HepG2 (cell line): ENCODE data around the gene PTPRD. TPM values are rescaled to one million over a fixed set of nuclear protein-coding genes. Genes with fewer than 3 reads are reported as not detected.

ENCODE experiments used
- ATAC-seq: fragments of 200-7000 bp; cut with Tn5 transposase; 3 replicates; pipeline ENCODE4 v1.9.1; 2020; ENCODE audit warnings: mild to moderate bottlenecking, moderate library complexity
- BruUV-seq: library from RNA; stranded (reverse); fragments of 400-500 nt; replicated peaks from 2 replicates; lab custom pipeline; 2021; lab: Mats Ljungman, UMichigan
- CTCF ChIA-PET: fragments of 300-600 bp; formaldehyde crosslinking; extraction: SDS; loops from one replicate; lab custom pipeline; 2021; ENCODE audit warnings: low total read pairs, inconsistent platforms, low intra/inter-chr PET ratio; lab: Yijun Ruan, JAX
- POLR2A ChIA-PET: fragments of 350-600 bp; sonication (Branson Sonifier 250); formaldehyde crosslinking; loops from one replicate; lab custom pipeline; 2020; ENCODE audit warnings: antibody characterized with exemption, inconsistent platforms; lab: Yijun Ruan, JAX
- DNase-seq: peaks from one replicate; pipeline ENCODE4 v3.0.0-alpha.2; 2015; ENCODE audit warnings: low spot score
- FAIRE-seq: peaks from 3 replicates; lab custom pipeline; 2011; peaks lifted over from hg19 to GRCh38; lab: Jason Lieb, UNC
- H2AFZ ChIP-seq: one replicate; pipeline ENCODE4 v1.6.1; 2011; ENCODE audit warnings: low read length, inconsistent platforms
- H3K27ac ChIP-seq: fragments of 300-600 bp; 3 replicates; pipeline ENCODE4 v1.8.0; 2011; ENCODE audit warnings: mixed run types, mild to moderate bottlenecking, mixed read lengths, low read length, inconsistent platforms; ENCODE audit not compliant: insufficient read depth; ENCODE audit errors: extremely low read length
- H3K27me3 ChIP-seq, 2 experiments: fragments of 200-600 bp in 1 of 2; 2 replicates in 1 of 2; 3 replicates in 1 of 2; pipeline versions ENCODE4 v1.6.0 to v1.8.0; 2011; ENCODE audit warnings: low read length in 2 of 2, mild to moderate bottlenecking in 2 of 2, moderate library complexity in 2 of 2, inconsistent platforms in 1 of 2; ENCODE audit not compliant: insufficient read depth in 2 of 2, control insufficient read depth in 1 of 2
- H3K36me3 ChIP-seq, 2 experiments: fragments of 200-600 bp in 1 of 2; replicated peaks in 1 of 2; 2 replicates in 1 of 2; 3 replicates in 1 of 2; pipeline versions ENCODE4 v1.5.1 to v1.8.0; 2011; ENCODE audit warnings: low read length in 2 of 2, inconsistent platforms in 1 of 2; ENCODE audit not compliant: insufficient read depth in 2 of 2, control insufficient read depth in 1 of 2
- H3K4me1 ChIP-seq: 2 replicates; pipeline ENCODE4 v1.5.1; 2012; ENCODE audit warnings: low read length, inconsistent platforms; ENCODE audit not compliant: insufficient read depth
- H3K4me2 ChIP-seq: 2 replicates; pipeline ENCODE4 v1.6.0; 2011; ENCODE audit warnings: low read depth, low read length, inconsistent platforms
- H3K4me3 ChIP-seq, 3 experiments: fragments of 200-600 bp in 1 of 3; sonication (generic), shearing (Covaris generic) in 1 of 3; replicated peaks in 1 of 3; 2 replicates each; pipeline ENCODE4 v1.5.1; 2011 to 2016; ENCODE audit warnings: low read length in 3 of 3, inconsistent platforms in 2 of 3, low read depth in 2 of 3, mild to moderate bottlenecking in 2 of 3, control low read depth in 1 of 3, mixed read lengths in 1 of 3; ENCODE audit not compliant: insufficient read depth in 1 of 3
- H3K79me2 ChIP-seq: one replicate; pipeline ENCODE4 v1.6.1; 2011; ENCODE audit warnings: low read length, inconsistent platforms; ENCODE audit not compliant: insufficient read depth
- H3K9ac ChIP-seq: 2 replicates; pipeline ENCODE4 v1.6.0; 2011; ENCODE audit warnings: mild to moderate bottlenecking, low read depth, low read length, inconsistent platforms; ENCODE audit not compliant: insufficient read depth
- H3K9me3 ChIP-seq: 2 replicates; pipeline ENCODE4 v1.5.1; 2012; ENCODE audit warnings: mild to moderate bottlenecking, low read length
- H4K20me1 ChIP-seq: 2 replicates; pipeline ENCODE4 v1.6.0; 2011; ENCODE audit warnings: inconsistent platforms, mild to moderate bottlenecking, low read length, moderate library complexity; ENCODE audit not compliant: insufficient read depth
- AGO1 ChIP-seq: fragments of 200-400 bp; formaldehyde crosslinking; IDR thresholded peaks from 2 replicates; pipeline ENCODE4 v1.6.1; 2017; ENCODE audit warnings: mild to moderate bottlenecking, low read depth, low read length, moderate library complexity; ENCODE audit not compliant: poor library complexity, severe bottlenecking
- CC2D1A ChIP-seq: sonication (generic); formaldehyde crosslinking; IDR thresholded peaks from 2 replicates; pipeline ENCODE4 v1.8.1; 2023; ENCODE audit warnings: mild to moderate bottlenecking, missing genetic modification reagents
- DMAP1 ChIP-seq: IDR thresholded peaks from 2 replicates; pipeline ENCODE4 v1.6.1; 2016
- FOSL1 ChIP-seq: sonication (generic); formaldehyde crosslinking; IDR thresholded peaks from 2 replicates; pipeline ENCODE4 v1.9.0; 2021; ENCODE audit warnings: missing genetic modification reagents, borderline replicate concordance
- FOXJ3 ChIP-seq: sonication (generic); formaldehyde crosslinking; IDR thresholded peaks from 2 replicates; pipeline ENCODE4 v1.4.0; 2020; ENCODE audit warnings: missing genetic modification reagents, mild to moderate bottlenecking, borderline replicate concordance
- MAX ChIP-seq: IDR thresholded peaks from 2 replicates; pipeline ENCODE4 v1.6.1; 2012; ENCODE audit warnings: inconsistent platforms
- MAZ ChIP-seq, 2 experiments: sonication (generic) in 1 of 2; formaldehyde crosslinking in 1 of 2; IDR thresholded peaks; 2 replicates each; pipeline versions ENCODE4 v1.5.0 to v1.6.1; 2012 to 2020; ENCODE audit warnings: low read depth in 2 of 2, mild to moderate bottlenecking in 2 of 2, borderline replicate concordance in 1 of 2, improper control_type of control experiment in 1 of 2, low read length in 1 of 2, missing genetic modification reagents in 1 of 2, moderate library complexity in 1 of 2
- REL ChIP-seq: sonication (generic); formaldehyde crosslinking; conservative IDR thresholded peaks from 2 replicates; pipeline ENCODE4 v1.8.0; 2022; ENCODE audit warnings: mild to moderate bottlenecking, missing genetic modification reagents, moderate library complexity
- SKIL ChIP-seq: sonication (generic); formaldehyde crosslinking; IDR thresholded peaks from 2 replicates; pipeline ENCODE4 v1.8.0; 2022; ENCODE audit warnings: missing genetic modification reagents, mild to moderate bottlenecking, moderate library complexity, borderline replicate concordance
- SUZ12 ChIP-seq: fragments of 150-350 bp; IDR thresholded peaks from 2 replicates; pipeline ENCODE4 v1.6.1; 2014; ENCODE audit warnings: low read depth, low read length
- ZBTB21 ChIP-seq: sonication (generic); formaldehyde crosslinking; IDR thresholded peaks from 2 replicates; pipeline ENCODE4 v1.4.0; 2020; ENCODE audit warnings: missing genetic modification reagents
- ZNF24 ChIP-seq: fragments of 450-650 bp; IDR thresholded peaks from 2 replicates; pipeline ENCODE4 v1.6.1; 2017; ENCODE audit warnings: antibody characterized with exemption, mild to moderate bottlenecking
- ZNF264 ChIP-seq: sonication (generic); formaldehyde crosslinking; IDR thresholded peaks from 2 replicates; pipeline ENCODE4 v1.4.0; 2020; ENCODE audit warnings: missing genetic modification reagents
- ZNF766 ChIP-seq: sonication (generic); formaldehyde crosslinking; IDR thresholded peaks from 2 replicates; pipeline ENCODE4 v1.5.0; 2020; ENCODE audit warnings: missing genetic modification reagents, borderline replicate concordance
- ZSCAN21 ChIP-seq: sonication (generic); formaldehyde crosslinking; IDR thresholded peaks from 2 replicates; pipeline ENCODE4 v1.8.0; 2022; ENCODE audit warnings: mild to moderate bottlenecking, missing genetic modification reagents, moderate library complexity, borderline replicate concordance
- ZZZ3 ChIP-seq: sonication (generic); formaldehyde crosslinking; IDR thresholded peaks from 2 replicates; pipeline ENCODE4 v1.4.0; 2020; ENCODE audit warnings: missing genetic modification reagents, mild to moderate bottlenecking, borderline replicate concordance
- WGBS: methylation state at CpG from one replicate; pipeline ENCODE4 v1.1.6; 2017; ENCODE audit warnings: low lambda C conversion rate; 5-methylcytosine and 5-hydroxymethylcytosine counted together
- in situ Hi-C: cut with HindIII; loops from 2 replicates; pipeline ENCODE4 v1.10.0; 2017; ENCODE audit warnings: low pct_unique_long_range_greater_than_20kb; ENCODE audit not compliant: extremely low pct_ligation_motif_present
- intact Hi-C: fragments of 100-400 bp; cut with micrococcal nuclease; formaldehyde crosslinking; loops from one replicate; pipeline ENCODE4 v1.10.0; 2022; ENCODE audit not compliant: unreplicated experiment
- polyA plus RNA-seq, 8 experiments: library from polyadenylated mRNA; depleted of rRNA in 3 of 8; stranded (reverse) in 7 of 8; unstranded in 1 of 8; fragments of >200 nt; fragmentation: Illumina TruSeq in 4 of 8; extraction: Trizol in 4 of 8; gene quantifications; 2 replicates each; pipeline versions ENCODE4 v1.2.1 to v1.2.3, GENCODE V29; 2011 to 2016; ENCODE audit warnings: low read depth in 4 of 8, missing spikeins in 1 of 8, mixed read lengths in 1 of 8; ENCODE audit not compliant: insufficient read depth in 1 of 8
- total RNA-seq, 5 experiments: library from RNA; depleted of rRNA; stranded (reverse); fragments of >200 nt; fragmentation: Illumina TruSeq; extraction: Trizol; gene quantifications; 2 replicates each; pipeline ENCODE4 v1.2.3, GENCODE V29; 2016; ENCODE audit warnings: low read depth in 1 of 5
- TF ChIP-seq, protein P1 (sequence below): sonication (generic); formaldehyde crosslinking; IDR thresholded peaks from 2 replicates; pipeline ENCODE4 v1.5.0; 2020; ENCODE audit warnings: missing genetic modification reagents
- TF ChIP-seq, protein P2 (sequence below): sonication (generic); formaldehyde crosslinking; IDR thresholded peaks from 2 replicates; pipeline ENCODE4 v1.4.0; 2020; ENCODE audit warnings: missing genetic modification reagents

PTPRD gene
- total and polyA plus RNA-seq, 2 of the 13 experiments (the other 11 are each of a cell fraction or from before 2014, with no cell fraction given) = 0.05 TPM; not detected in 1

- FAIRE-seq (no peak), ATAC-seq (no peak), DNase-seq (no peak)
- ChIA-PET CTCF (no interaction called here), POLR2A (no interaction called here)
- Histone ChIP-seq H3K27ac (no peak overlapping the region), H3K9me3 (peaks cover 32% of the 10 kb centered on the region), H3K36me3 (no peaks in the 10 kb centered on the region), H3K27me3 (no peaks in the 10 kb centered on the region), H3K4me1 (no peaks in the 10 kb centered on the region), H3K79me2 (no peaks in the 10 kb centered on the region), H3K4me3 (no peak overlapping the region), H3K9ac (no peak overlapping the region), H4K20me1 (no peaks in the 10 kb centered on the region), H3K4me2 (no peak overlapping the region), H2AFZ (no peak overlapping the region)
- intact Hi-C loops (no loop called here), in situ Hi-C loops (no loop called here)
- WGBS = 14% methylated on average over 4 of the region's 4 CpGs
- no TSS peak for BruUV-seq
- no peak for TF ChIP-seq DMAP1 (CRISPR knock-in tag)
- no peak for TF ChIP-seq AGO1
- TF ChIP-seq SKIL (CRISPR knock-in tag) = no peak
- TF ChIP-seq FOXJ3 (CRISPR knock-in tag) = no peak
- TF ChIP-seq ZNF24 = no peak
- no peak for TF ChIP-seq SUZ12
- no peak for TF ChIP-seq REL (CRISPR knock-in tag)
- no peak for TF ChIP-seq ZBTB21 (CRISPR knock-in tag)
- TF ChIP-seq MAX = no peak
- no peak for TF ChIP-seq FOSL1 (CRISPR knock-in tag)
- TF ChIP-seq ZNF264 = no peak
- TF ChIP-seq, protein P1, sequence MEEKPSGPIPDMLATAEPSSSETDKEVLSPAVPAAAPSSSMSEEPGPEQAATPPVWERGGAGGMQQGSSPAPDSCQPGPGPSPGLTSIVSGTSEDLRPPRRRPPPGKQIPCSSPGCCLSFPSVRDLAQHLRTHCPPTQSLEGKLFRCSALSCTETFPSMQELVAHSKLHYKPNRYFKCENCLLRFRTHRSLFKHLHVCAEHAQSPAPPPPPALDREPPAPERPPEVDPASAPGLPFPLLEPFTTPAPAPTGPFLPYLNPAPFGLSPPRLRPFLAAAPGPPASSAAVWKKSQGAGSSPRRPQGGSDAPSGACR = no peak
- TF ChIP-seq ZZZ3 (CRISPR knock-in tag) = no peak
- no peak for TF ChIP-seq ZNF766
- TF ChIP-seq CC2D1A = no peak
- TF ChIP-seq MAZ (IDR thresholded peaks at IDR 0.05; ENCODE audit: borderline replicate concordance, low read depth, low read length) = no peak
- TF ChIP-seq MAZ (CRISPR knock-in tag; IDR thresholded peaks at IDR 0.05; ENCODE audit: low read depth) = no peak
- TF ChIP-seq, protein P2, sequence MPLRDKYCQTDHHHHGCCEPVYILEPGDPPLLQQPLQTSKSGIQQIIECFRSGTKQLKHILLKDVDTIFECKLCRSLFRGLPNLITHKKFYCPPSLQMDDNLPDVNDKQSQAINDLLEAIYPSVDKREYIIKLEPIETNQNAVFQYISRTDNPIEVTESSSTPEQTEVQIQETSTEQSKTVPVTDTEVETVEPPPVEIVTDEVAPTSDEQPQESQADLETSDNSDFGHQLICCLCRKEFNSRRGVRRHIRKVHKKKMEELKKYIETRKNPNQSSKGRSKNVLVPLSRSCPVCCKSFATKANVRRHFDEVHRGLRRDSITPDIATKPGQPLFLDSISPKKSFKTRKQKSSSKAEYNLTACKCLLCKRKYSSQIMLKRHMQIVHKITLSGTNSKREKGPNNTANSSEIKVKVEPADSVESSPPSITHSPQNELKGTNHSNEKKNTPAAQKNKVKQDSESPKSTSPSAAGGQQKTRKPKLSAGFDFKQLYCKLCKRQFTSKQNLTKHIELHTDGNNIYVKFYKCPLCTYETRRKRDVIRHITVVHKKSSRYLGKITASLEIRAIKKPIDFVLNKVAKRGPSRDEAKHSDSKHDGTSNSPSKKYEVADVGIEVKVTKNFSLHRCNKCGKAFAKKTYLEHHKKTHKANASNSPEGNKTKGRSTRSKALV (CRISPR knock-in tag) = no peak
- TF ChIP-seq ZSCAN21 (CRISPR knock-in tag) = no peak
Measured at GRCh38 chr9:10488937-10489336, 123.9 kb downstream of the PTPRD start.
